Stimulated activated CD4-positive, alpha-beta T cell treated with anti-CD3 and anti-CD28 coated beads, Interleukin-12 subunit alpha, Interleukin-12 subunit beta, amount 100 ng/mL, for 24 hours (primary cell): ENCODE measurements around the gene HOXA9.

Source experiments
- DNase-seq, 2 experiments: peaks; one replicate each; pipeline ENCODE4 v3.0.0-alpha.2; 2020; ENCODE audit warnings: low read depth in 2 of 2

Gene HOXA9

GRCh38 chr7:27126596-27127327 is 38.6 kb downstream of the HOXA9 start:
- no peak for DNase-seq

GRCh38 chr7:27125986-27126394 is 39.3 kb downstream of the HOXA9 start:
- no peak for DNase-seq

GRCh38 chr7:27124902-27125689 is 40.2 kb downstream of the HOXA9 start:
- no peak for DNase-seq

- DNase-seq, result no peak
These were observed 41.0 kb downstream of the HOXA9 start for GRCh38 chr7:27124096-27124901.

- DNase-seq, result no peak
These were observed 41.8 kb downstream of the HOXA9 start for GRCh38 chr7:27123477-27124053.

- no peak for DNase-seq
These were observed 42.3 kb downstream of the HOXA9 start for GRCh38 chr7:27123007-27123476.

GRCh38 chr7:27122077-27122910 is 43.0 kb downstream of the HOXA9 start:
- no peak for DNase-seq

GRCh38 chr7:27121684-27122076 is 43.7 kb downstream of the HOXA9 start:
- DNase-seq, result no peak

GRCh38 chr7:27119412-27119911 is 45.9 kb downstream of the HOXA9 start:
- no peak for DNase-seq

- DNase-seq, result no peak
These were observed 46.8 kb downstream of the HOXA9 start for GRCh38 chr7:27118580-27118979.

GRCh38 chr7:27117887-27118491 is 47.3 kb downstream of the HOXA9 start:
- DNase-seq, result no peak

- no peak for DNase-seq
These were observed 48.1 kb downstream of the HOXA9 start for GRCh38 chr7:27116962-27117886.

GRCh38 chr7:27116031-27116961 is 49.0 kb downstream of the HOXA9 start:
- no peak for DNase-seq

- DNase-seq, result no peak
These were observed 49.9 kb downstream of the HOXA9 start for GRCh38 chr7:27115221-27116026.

- no peak for DNase-seq
These were observed 50.5 kb downstream of the HOXA9 start for GRCh38 chr7:27114881-27115220.

- DNase-seq, result no peak
These were observed 51.2 kb downstream of the HOXA9 start for GRCh38 chr7:27113991-27114769.
